HEK293 (cell line): ENCODE results near the gene MED29.

Source experiments
- BCL11B ChIP-seq: fragments of 450-650 bp; formaldehyde crosslinking; IDR thresholded peaks from 2 replicates; pipeline ENCODE4 v1.5.1; 2016; ENCODE audit warnings: low read depth, missing biosample characterization, missing genetic modification characterization
- GFI1B ChIP-seq: fragments of 450-650 bp; formaldehyde crosslinking; IDR thresholded peaks from 2 replicates; pipeline ENCODE4 v1.5.1; 2016; ENCODE audit warnings: missing biosample characterization, missing genetic modification characterization
- GLI2 ChIP-seq: fragments of 450-650 bp; formaldehyde crosslinking; IDR thresholded peaks from 2 replicates; pipeline ENCODE4; 2017; ENCODE audit warnings: missing biosample characterization, missing genetic modification characterization, low read depth, borderline replicate concordance
- IKZF3 ChIP-seq: fragments of 450-650 bp; IDR thresholded peaks from 2 replicates; pipeline ENCODE4 v1.5.0; 2018; ENCODE audit warnings: missing biosample characterization, mild to moderate bottlenecking, missing genetic modification characterization, moderate library complexity
- KLF8 ChIP-seq: fragments of 450-650 bp; formaldehyde crosslinking; IDR thresholded peaks from 2 replicates; pipeline ENCODE4 v1.5.1; 2016; ENCODE audit warnings: missing biosample characterization, missing genetic modification characterization
- MEIS1 ChIP-seq: sonication (generic); formaldehyde crosslinking; IDR thresholded peaks from 2 replicates; pipeline ENCODE4 v1.8.1; 2022; ENCODE audit warnings: missing genetic modification reagents, mild to moderate bottlenecking, borderline replicate concordance
- RBAK ChIP-seq: fragments of 450-650 bp; formaldehyde crosslinking; IDR thresholded peaks from 2 replicates; pipeline ENCODE4 v1.5.1; 2016; ENCODE audit warnings: missing biosample characterization, missing genetic modification characterization
- REPIN1 ChIP-seq: fragments of 450-650 bp; formaldehyde crosslinking; IDR thresholded peaks from 2 replicates; pipeline ENCODE4 v1.5.1; 2017; ENCODE audit warnings: missing biosample characterization, missing genetic modification characterization, low read depth
- YY2 ChIP-seq: fragments of 450-650 bp; formaldehyde crosslinking; IDR thresholded peaks from 2 replicates; pipeline ENCODE4 v1.5.1; 2016; ENCODE audit warnings: missing biosample characterization, missing genetic modification characterization
- ZBTB8A ChIP-seq: fragments of 450-650 bp; formaldehyde crosslinking; IDR thresholded peaks from 2 replicates; pipeline ENCODE4 v1.5.1; 2016; ENCODE audit warnings: missing biosample characterization, missing genetic modification characterization
- ZEB2 ChIP-seq: fragments of 450-650 bp; formaldehyde crosslinking; IDR thresholded peaks from 2 replicates; pipeline ENCODE4 v1.5.1; 2016; ENCODE audit warnings: missing biosample characterization, missing genetic modification characterization
- ZFP41 ChIP-seq: fragments of 450-650 bp; formaldehyde crosslinking; IDR thresholded peaks from 2 replicates; pipeline ENCODE4 v1.5.1; 2016; ENCODE audit warnings: missing biosample characterization, missing genetic modification characterization, borderline replicate concordance
- ZNF10 ChIP-seq: fragments of 450-650 bp; formaldehyde crosslinking; IDR thresholded peaks from 2 replicates; pipeline ENCODE4 v1.5.1; 2017; ENCODE audit warnings: missing biosample characterization, missing genetic modification characterization
- ZNF112 ChIP-seq: fragments of 450-650 bp; formaldehyde crosslinking; IDR thresholded peaks from 2 replicates; pipeline ENCODE4 v1.5.0; 2017; ENCODE audit warnings: missing biosample characterization, missing genetic modification characterization
- ZNF132 ChIP-seq: fragments of 450-650 bp; formaldehyde crosslinking; IDR thresholded peaks from 2 replicates; pipeline ENCODE4 v1.5.1; 2017; ENCODE audit warnings: missing biosample characterization, missing genetic modification characterization, borderline replicate concordance
- ZNF202 ChIP-seq: fragments of 450-650 bp; formaldehyde crosslinking; IDR thresholded peaks from 2 replicates; pipeline ENCODE4 v1.5.1; 2016; ENCODE audit warnings: missing biosample characterization, missing genetic modification characterization, borderline replicate concordance
- ZNF223 ChIP-seq: fragments of 450-650 bp; formaldehyde crosslinking; IDR thresholded peaks from 2 replicates; pipeline ENCODE4 v1.5.1; 2016; ENCODE audit warnings: missing biosample characterization, missing genetic modification characterization
- ZNF24 ChIP-seq: fragments of 450-650 bp; formaldehyde crosslinking; IDR thresholded peaks from 2 replicates; pipeline ENCODE4 v1.5.1; 2016; ENCODE audit warnings: missing biosample characterization, missing genetic modification characterization
- ZNF292 ChIP-seq: fragments of 450-650 bp; formaldehyde crosslinking; IDR thresholded peaks from 2 replicates; pipeline ENCODE4 v1.5.1; 2016; ENCODE audit warnings: low read depth, missing biosample characterization, missing genetic modification characterization, borderline replicate concordance
- ZNF433 ChIP-seq: fragments of 450-650 bp; formaldehyde crosslinking; IDR thresholded peaks from 2 replicates; pipeline ENCODE4 v1.5.1; 2016; ENCODE audit warnings: missing biosample characterization, missing genetic modification characterization, low read depth
- ZNF521 ChIP-seq: fragments of 450-650 bp; formaldehyde crosslinking; IDR thresholded peaks from 2 replicates; pipeline ENCODE4 v1.5.1; 2017; ENCODE audit warnings: missing biosample characterization, mild to moderate bottlenecking, missing genetic modification characterization
- ZNF544 ChIP-seq: fragments of 450-650 bp; formaldehyde crosslinking; IDR thresholded peaks from 2 replicates; pipeline ENCODE4 v1.5.0; 2017; ENCODE audit warnings: missing biosample characterization, missing genetic modification characterization
- ZNF621 ChIP-seq: fragments of 450-650 bp; formaldehyde crosslinking; IDR thresholded peaks from 2 replicates; pipeline ENCODE4 v1.5.1; 2017; ENCODE audit warnings: missing biosample characterization, missing genetic modification characterization
- ZNF791 ChIP-seq: fragments of 450-650 bp; formaldehyde crosslinking; IDR thresholded peaks from 2 replicates; pipeline ENCODE4 v1.5.1; 2016; ENCODE audit warnings: missing biosample characterization, missing genetic modification characterization
- ZXDB ChIP-seq: fragments of 450-650 bp; formaldehyde crosslinking; IDR thresholded peaks from 2 replicates; pipeline ENCODE4 v1.5.1; 2016; ENCODE audit warnings: missing biosample characterization, missing genetic modification characterization
- TF ChIP-seq, protein P1 (sequence below): fragments of 450-650 bp; formaldehyde crosslinking; IDR thresholded peaks from 2 replicates; pipeline ENCODE4 v1.5.1; 2016; ENCODE audit warnings: missing biosample characterization, missing genetic modification characterization, borderline replicate concordance
- TF ChIP-seq, protein P2 (sequence below): fragments of 450-650 bp; formaldehyde crosslinking; IDR thresholded peaks from 2 replicates; pipeline ENCODE4 v1.5.1; 2017; ENCODE audit warnings: missing biosample characterization, missing genetic modification characterization
- TF ChIP-seq, protein P3 (sequence below): fragments of 450-650 bp; formaldehyde crosslinking; IDR thresholded peaks from 2 replicates; pipeline ENCODE4 v1.5.1; 2017; ENCODE audit warnings: missing biosample characterization, missing genetic modification characterization
- TF ChIP-seq, protein P4 (sequence below): IDR thresholded peaks from 2 replicates; pipeline ENCODE4 v1.6.1; 2011; ENCODE audit warnings: mild to moderate bottlenecking, low read depth, low read length, borderline replicate concordance
- TF ChIP-seq, protein P5 (sequence below): fragments of 450-650 bp; formaldehyde crosslinking; IDR thresholded peaks from 2 replicates; pipeline ENCODE4 v1.5.1; 2017; ENCODE audit warnings: missing biosample characterization, missing genetic modification characterization

The MED29 gene

DNA sequence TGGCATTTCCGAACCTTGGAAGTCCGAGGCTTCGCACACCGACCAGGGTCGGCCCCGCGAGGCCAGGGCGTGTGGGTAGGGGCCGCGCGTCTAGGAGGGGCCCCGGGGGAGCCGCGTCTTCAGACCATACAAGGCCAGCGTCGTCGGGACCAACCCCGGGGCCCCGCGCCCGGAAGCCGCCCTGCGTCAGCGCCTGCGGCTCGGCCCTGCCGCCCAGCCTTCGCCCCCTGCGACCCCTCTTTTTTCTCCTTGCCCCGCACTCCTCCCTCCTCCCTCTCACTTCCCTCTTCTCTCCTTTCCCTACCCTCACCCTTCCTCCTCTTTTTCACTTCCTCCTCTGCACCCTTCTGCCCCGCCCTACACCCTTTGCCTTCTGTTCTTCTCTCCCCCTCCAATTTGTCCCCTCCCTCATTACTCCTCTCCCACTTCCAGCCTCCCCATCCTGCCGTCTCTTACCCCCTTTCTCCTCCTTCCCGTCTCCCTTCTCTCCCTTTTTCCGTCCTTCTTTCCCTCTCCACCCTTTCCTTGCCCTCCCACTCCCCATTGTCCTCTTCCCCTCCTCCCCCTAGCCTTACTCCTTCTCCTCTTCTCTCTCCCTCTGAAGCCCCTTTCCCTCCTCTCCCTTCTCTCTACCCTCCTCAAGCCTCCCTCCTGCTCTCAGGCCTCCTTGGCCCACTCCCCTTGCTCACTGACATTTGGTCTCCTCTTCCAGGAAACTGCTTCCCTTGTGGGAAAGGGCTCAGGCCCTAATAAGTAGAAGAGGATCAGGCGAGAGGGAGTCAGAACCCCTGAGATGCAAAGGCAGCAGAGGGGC, 19.0 kb downstream of the MED29 start (continued):
- TF ChIP-seq, protein P1, sequence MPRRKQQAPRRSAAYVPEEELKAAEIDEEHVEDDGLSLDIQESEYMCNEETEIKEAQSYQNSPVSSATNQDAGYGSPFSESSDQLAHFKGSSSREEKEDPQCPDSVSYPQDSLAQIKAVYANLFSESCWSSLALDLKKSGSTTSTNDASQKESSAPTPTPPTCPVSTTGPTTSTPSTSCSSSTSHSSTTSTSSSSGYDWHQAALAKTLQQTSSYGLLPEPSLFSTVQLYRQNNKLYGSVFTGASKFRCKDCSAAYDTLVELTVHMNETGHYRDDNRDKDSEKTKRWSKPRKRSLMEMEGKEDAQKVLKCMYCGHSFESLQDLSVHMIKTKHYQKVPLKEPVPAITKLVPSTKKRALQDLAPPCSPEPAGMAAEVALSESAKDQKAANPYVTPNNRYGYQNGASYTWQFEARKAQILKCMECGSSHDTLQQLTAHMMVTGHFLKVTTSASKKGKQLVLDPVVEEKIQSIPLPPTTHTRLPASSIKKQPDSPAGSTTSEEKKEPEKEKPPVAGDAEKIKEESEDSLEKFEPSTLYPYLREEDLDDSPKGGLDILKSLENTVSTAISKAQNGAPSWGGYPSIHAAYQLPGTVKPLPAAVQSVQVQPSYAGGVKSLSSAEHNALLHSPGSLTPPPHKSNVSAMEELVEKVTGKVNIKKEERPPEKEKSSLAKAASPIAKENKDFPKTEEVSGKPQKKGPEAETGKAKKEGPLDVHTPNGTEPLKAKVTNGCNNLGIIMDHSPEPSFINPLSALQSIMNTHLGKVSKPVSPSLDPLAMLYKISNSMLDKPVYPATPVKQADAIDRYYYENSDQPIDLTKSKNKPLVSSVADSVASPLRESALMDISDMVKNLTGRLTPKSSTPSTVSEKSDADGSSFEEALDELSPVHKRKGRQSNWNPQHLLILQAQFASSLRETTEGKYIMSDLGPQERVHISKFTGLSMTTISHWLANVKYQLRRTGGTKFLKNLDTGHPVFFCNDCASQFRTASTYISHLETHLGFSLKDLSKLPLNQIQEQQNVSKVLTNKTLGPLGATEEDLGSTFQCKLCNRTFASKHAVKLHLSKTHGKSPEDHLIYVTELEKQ (tag by site-specific recombination), result no peak
- TF ChIP-seq ZNF791 (tag by site-specific recombination) (peak; percentile 90), ZEB2 (tag by site-specific recombination) (peak; percentile 68), ZNF433 (tag by site-specific recombination) (no peak), GLI2 (no peak), ZFP41 (tag by site-specific recombination) (no peak), ZNF24 (tag by site-specific recombination) (no peak), ZNF521 (no peak), GFI1B (tag by site-specific recombination) (0 out of 2 replicates have a peak, but pooled peaks have one; percentile 5), KLF8 (tag by site-specific recombination) (peak; percentile 98), ZNF132 (tag by site-specific recombination) (no peak), REPIN1 (tag by site-specific recombination) (peak; percentile 57; the same call in 1 of the 2 replicates), ZNF292 (0 out of 2 replicates have a peak, but pooled peaks have one; percentile 31), YY2 (tag by site-specific recombination) (peak; percentile 74; the same call in 1 of the 2 replicates), IKZF3 (tag by site-specific recombination) (0 out of 2 replicates have a peak, but pooled peaks have one; percentile 6), ZNF10 (tag by site-specific recombination) (no peak; the same call in 1 of the 2 replicates), ZNF202 (no peak), ZNF544 (tag by site-specific recombination) (peak; percentile 24; the same call in 1 of the 2 replicates), ZXDB (peak; percentile 85; the same call in 1 of the 2 replicates), ZNF223 (tag by site-specific recombination) (0 out of 2 replicates have a peak, but pooled peaks have one; percentile 78), ZNF621 (tag by site-specific recombination) (no peak; the same call in 1 of the 2 replicates), ZBTB8A (peak; percentile 99), RBAK (tag by site-specific recombination) (peak; percentile 73; the same call in 1 of the 2 replicates), ZNF112 (tag by site-specific recombination) (no peak), BCL11B (tag by site-specific recombination) (peak; percentile 93), MEIS1 (CRISPR knock-in tag) (no peak)
- TF ChIP-seq, protein P2, sequence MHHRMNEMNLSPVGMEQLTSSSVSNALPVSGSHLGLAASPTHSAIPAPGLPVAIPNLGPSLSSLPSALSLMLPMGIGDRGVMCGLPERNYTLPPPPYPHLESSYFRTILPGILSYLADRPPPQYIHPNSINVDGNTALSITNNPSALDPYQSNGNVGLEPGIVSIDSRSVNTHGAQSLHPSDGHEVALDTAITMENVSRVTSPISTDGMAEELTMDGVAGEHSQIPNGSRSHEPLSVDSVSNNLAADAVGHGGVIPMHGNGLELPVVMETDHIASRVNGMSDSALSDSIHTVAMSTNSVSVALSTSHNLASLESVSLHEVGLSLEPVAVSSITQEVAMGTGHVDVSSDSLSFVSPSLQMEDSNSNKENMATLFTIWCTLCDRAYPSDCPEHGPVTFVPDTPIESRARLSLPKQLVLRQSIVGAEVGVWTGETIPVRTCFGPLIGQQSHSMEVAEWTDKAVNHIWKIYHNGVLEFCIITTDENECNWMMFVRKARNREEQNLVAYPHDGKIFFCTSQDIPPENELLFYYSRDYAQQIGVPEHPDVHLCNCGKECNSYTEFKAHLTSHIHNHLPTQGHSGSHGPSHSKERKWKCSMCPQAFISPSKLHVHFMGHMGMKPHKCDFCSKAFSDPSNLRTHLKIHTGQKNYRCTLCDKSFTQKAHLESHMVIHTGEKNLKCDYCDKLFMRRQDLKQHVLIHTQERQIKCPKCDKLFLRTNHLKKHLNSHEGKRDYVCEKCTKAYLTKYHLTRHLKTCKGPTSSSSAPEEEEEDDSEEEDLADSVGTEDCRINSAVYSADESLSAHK (tag by site-specific recombination), result peak; percentile 2
- TF ChIP-seq, protein P3, sequence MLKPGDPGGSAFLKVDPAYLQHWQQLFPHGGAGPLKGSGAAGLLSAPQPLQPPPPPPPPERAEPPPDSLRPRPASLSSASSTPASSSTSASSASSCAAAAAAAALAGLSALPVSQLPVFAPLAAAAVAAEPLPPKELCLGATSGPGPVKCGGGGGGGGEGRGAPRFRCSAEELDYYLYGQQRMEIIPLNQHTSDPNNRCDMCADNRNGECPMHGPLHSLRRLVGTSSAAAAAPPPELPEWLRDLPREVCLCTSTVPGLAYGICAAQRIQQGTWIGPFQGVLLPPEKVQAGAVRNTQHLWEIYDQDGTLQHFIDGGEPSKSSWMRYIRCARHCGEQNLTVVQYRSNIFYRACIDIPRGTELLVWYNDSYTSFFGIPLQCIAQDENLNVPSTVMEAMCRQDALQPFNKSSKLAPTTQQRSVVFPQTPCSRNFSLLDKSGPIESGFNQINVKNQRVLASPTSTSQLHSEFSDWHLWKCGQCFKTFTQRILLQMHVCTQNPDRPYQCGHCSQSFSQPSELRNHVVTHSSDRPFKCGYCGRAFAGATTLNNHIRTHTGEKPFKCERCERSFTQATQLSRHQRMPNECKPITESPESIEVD (tag by site-specific recombination), result no peak
- TF ChIP-seq, protein P4, sequence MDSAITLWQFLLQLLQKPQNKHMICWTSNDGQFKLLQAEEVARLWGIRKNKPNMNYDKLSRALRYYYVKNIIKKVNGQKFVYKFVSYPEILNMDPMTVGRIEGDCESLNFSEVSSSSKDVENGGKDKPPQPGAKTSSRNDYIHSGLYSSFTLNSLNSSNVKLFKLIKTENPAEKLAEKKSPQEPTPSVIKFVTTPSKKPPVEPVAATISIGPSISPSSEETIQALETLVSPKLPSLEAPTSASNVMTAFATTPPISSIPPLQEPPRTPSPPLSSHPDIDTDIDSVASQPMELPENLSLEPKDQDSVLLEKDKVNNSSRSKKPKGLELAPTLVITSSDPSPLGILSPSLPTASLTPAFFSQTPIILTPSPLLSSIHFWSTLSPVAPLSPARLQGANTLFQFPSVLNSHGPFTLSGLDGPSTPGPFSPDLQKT, result no peak
- TF ChIP-seq, protein P5, sequence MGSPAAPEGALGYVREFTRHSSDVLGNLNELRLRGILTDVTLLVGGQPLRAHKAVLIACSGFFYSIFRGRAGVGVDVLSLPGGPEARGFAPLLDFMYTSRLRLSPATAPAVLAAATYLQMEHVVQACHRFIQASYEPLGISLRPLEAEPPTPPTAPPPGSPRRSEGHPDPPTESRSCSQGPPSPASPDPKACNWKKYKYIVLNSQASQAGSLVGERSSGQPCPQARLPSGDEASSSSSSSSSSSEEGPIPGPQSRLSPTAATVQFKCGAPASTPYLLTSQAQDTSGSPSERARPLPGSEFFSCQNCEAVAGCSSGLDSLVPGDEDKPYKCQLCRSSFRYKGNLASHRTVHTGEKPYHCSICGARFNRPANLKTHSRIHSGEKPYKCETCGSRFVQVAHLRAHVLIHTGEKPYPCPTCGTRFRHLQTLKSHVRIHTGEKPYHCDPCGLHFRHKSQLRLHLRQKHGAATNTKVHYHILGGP, result no peak
